ENCODE data around the gene POLR3K.
"Not testable (repeated sequence)": the region's sequence is repeated elsewhere in the genome, so short reads cannot be mapped to it uniquely, and the experiment has no call there.

The POLR3K gene

DNA sequence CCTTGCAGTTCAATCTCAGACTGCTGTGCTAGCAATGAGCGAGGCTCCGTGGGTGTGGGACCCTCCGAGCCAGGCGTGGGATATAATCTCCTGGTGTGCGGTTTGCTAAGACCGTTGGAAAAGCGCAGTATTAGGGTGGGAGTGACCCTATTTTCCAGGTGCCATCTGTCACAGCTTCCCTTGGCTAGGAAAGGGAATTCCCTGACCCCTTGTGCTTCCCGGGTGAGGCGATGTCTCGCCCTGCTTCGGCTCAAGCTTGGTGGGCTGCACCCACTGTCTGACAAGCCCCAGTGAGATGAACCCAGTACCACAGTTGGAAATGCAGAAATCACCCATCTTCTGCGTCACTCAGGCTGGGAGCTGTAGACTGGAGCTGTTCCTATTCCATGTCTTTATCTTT lies 32.5 kb downstream of the POLR3K start:
- in situ Hi-C loops (cut with MboI; ENCODE audit: low sequenced_read_pairs): not testable (repeated sequence)

DNA sequence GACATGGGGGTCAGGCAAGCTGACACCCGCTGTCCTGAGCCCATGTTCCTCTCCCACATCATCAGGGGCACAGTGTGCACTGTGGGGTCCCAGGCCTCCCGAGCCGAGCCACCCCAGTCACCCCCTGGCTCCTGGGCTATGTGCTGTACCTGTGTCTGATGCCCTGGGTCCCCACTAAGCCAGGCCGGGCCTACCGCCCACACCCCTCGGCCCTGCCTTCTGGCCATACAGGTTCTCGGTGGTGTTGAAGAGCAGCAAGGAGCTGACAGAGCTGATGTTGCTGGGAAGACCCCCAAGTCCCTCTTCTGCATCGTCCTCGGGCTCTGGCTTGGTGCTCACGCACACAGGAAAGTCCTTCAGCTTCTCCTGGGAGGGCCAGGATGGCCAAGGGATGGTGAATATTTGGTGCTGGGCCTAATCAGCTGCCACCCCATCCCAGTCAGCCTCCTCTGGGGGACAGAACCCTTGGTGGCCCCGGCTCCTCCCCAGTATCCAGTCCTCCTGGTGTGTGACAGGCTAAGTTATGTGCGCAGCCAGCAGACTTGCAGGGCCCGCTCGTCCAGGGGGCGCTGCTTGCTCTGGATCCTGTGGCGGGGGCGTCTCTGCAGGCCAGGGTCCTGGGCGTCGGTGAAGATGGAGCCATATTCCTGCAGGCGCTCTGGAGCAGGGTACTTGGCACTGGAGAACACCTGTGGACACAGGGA lies 36.2 kb downstream of the POLR3K start:
- in situ Hi-C loops (cut with MboI; ENCODE audit: low sequenced_read_pairs): not testable (repeated sequence)

DNA sequence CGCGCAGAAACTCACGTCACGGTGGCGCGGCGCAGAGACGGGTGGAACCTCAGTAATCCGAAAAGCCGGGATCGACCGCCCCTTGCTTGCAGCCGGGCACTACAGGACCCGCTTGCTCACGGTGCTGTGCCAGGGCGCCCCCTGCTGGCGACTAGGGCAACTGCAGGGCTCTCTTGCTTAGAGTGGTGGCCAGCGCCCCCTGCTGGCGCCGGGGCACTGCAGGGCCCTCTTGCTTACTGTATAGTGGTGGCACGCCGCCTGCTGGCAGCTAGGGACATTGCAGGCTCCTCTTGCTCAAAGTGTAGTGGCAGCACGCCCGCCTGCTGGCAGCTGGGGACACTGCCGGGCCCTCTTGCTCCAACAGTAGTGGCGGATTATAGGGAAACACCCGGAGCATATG lies 42.6 kb downstream of the POLR3K start:
- in situ Hi-C loops (cut with MboI; ENCODE audit: low sequenced_read_pairs): not testable (repeated sequence)

DNA sequence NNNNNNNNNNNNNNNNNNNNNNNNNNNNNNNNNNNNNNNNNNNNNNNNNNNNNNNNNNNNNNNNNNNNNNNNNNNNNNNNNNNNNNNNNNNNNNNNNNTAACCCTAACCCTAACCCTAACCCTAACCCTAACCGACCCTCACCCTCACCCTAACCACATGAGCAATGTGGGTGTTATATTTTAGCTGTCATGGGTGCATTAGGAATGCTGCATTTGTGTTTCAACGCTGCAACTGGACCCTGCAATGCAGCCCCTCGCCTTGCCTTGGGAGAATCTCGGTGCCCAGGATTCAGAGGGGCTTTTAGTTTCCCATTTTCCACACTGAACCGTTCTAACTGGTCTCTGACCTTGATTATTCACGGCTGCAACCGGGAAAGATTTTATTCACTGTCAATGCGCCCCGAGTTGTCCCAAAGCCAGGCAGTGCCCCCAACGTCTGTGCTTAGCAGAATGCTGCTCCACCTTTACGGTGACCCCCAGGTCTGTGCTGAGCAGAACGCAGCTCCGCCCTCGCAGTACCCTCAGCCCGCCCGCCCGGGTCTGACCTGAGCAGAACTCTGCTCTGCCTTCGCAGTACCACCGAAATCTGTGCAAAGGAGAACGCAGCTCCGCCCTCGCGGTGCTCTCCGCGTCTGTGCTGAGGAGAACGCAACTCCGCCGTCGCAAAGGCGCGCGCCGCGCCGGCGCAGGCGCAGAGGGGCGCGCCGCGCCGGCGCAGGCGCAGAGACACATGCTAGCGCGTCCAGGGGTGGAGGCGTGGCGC lies 43.3 kb downstream of the POLR3K start:
- in situ Hi-C loops (cut with MboI; ENCODE audit: low sequenced_read_pairs): no loop called here

Data from HL-60/S4 treated with phorbol 12-myristate 13-acetate at 8.2 ng/mL for 4 days and 3 days (cell line).